WTC11 (cell line): ENCODE results near the gene NAXE. TPM values are rescaled to one million over a fixed set of nuclear protein-coding genes. Genes with fewer than 3 reads are reported as not detected.
A peak's percentile ranks its signal among the peaks of the same experiment; 100 is the strongest.

Experiments
- ATAC-seq: fragments of 200-7000 bp; cut with Tn5 transposase; 2 replicates; pipeline ENCODE4 v1.10.0; 2021; ENCODE audit warnings: mild to moderate bottlenecking, moderate library complexity
- CTCF ChIA-PET: fragments of 300-600 bp; sonication (Branson Sonifier 250); formaldehyde crosslinking; loops from one replicate; lab custom pipeline; 2021; ENCODE audit warnings: antibody characterized with exemption; lab: Charles Lee
- POLR2A ChIA-PET: fragments of 350-600 bp; sonication (Branson Sonifier 250); formaldehyde crosslinking; loops from one replicate; lab custom pipeline; 2021; ENCODE audit warnings: antibody characterized with exemption; lab: Charles Lee
- DNase-seq: peaks from one replicate; pipeline ENCODE4 v3.0.0; 2021; ENCODE audit warnings: low spot score
- H3K27ac Mint-ChIP-seq: 2 replicates; pipeline ENCODE4 v1.8.0; 2021; ENCODE audit warnings: mixed read lengths
- H3K27me3 Mint-ChIP-seq: 2 replicates; pipeline ENCODE4 v1.8.0; 2021; ENCODE audit warnings: low read depth, mild to moderate bottlenecking, moderate library complexity, mixed read lengths
- H3K36me3 Mint-ChIP-seq: 2 replicates; pipeline ENCODE4 v1.8.0; 2021; ENCODE audit warnings: mixed read lengths
- H3K4me1 Mint-ChIP-seq: 2 replicates; pipeline ENCODE4 v1.8.0; 2022; ENCODE audit warnings: mixed read lengths
- H3K4me3 Mint-ChIP-seq: 2 replicates; pipeline ENCODE4 v1.8.0; 2021; ENCODE audit warnings: mild to moderate bottlenecking, moderate library complexity, mixed read lengths
- H3K9me3 Mint-ChIP-seq: 2 replicates; pipeline ENCODE4 v1.8.0; 2021; ENCODE audit warnings: mixed read lengths
- AR ChIP-seq: fragments of 250-450 bp; sonication (Bioruptor Pico); IDR thresholded peaks from 2 replicates; pipeline ENCODE4 v1.9.0; 2021; ENCODE audit warnings: mild to moderate bottlenecking
- ATF1 ChIP-seq: sonication (generic); formaldehyde crosslinking; IDR thresholded peaks from 2 replicates; pipeline ENCODE4 v1.8.1; 2023; ENCODE audit warnings: mild to moderate bottlenecking, moderate library complexity, missing genetic modification reagents
- ATF2 ChIP-seq: sonication (generic); formaldehyde crosslinking; IDR thresholded peaks from 2 replicates; pipeline ENCODE4 v1.8.1; 2022; ENCODE audit warnings: low read depth, missing genetic modification reagents, borderline replicate concordance
- CDX4 ChIP-seq: fragments of 250-450 bp; sonication (Bioruptor Pico); IDR thresholded peaks from 2 replicates; pipeline ENCODE4 v1.9.0; 2021; ENCODE audit warnings: moderate library complexity, mild to moderate bottlenecking, inconsistent platforms, borderline replicate concordance
- E2F1 ChIP-seq: sonication (generic); formaldehyde crosslinking; IDR thresholded peaks from 2 replicates; pipeline ENCODE4 v1.8.0; 2022; ENCODE audit warnings: mild to moderate bottlenecking, missing genetic modification reagents
- ELF4 ChIP-seq: sonication (generic); formaldehyde crosslinking; IDR thresholded peaks from 2 replicates; pipeline ENCODE4 v1.8.1; 2022; ENCODE audit warnings: low read depth, mild to moderate bottlenecking, moderate library complexity, missing genetic modification reagents
- ERG ChIP-seq: fragments of 250-450 bp; sonication (Bioruptor Pico); IDR thresholded peaks from 2 replicates; pipeline ENCODE4 v1.8.0; 2021; ENCODE audit warnings: mild to moderate bottlenecking
- GRHL2 ChIP-seq: fragments of 250-450 bp; sonication (Bioruptor Pico); IDR thresholded peaks from 2 replicates; pipeline ENCODE4 v1.8.0; 2022; ENCODE audit warnings: mild to moderate bottlenecking, moderate library complexity; ENCODE audit not compliant: insufficient replicate concordance, severe bottlenecking
- HMGXB4 ChIP-seq: sonication (generic); formaldehyde crosslinking; IDR thresholded peaks from 2 replicates; pipeline ENCODE4 v1.8.1; 2023; ENCODE audit warnings: mild to moderate bottlenecking, moderate library complexity, missing genetic modification reagents
- JUN ChIP-seq: sonication (generic); formaldehyde crosslinking; IDR thresholded peaks from 2 replicates; pipeline ENCODE4 v1.8.0; 2023; ENCODE audit warnings: mild to moderate bottlenecking, missing genetic modification reagents
- NFE2L1 ChIP-seq: sonication (generic); formaldehyde crosslinking; IDR thresholded peaks from 2 replicates; pipeline ENCODE4 v1.8.1; 2023; ENCODE audit warnings: missing genetic modification reagents
- NFYB ChIP-seq: sonication (generic); formaldehyde crosslinking; conservative IDR thresholded peaks from 2 replicates; pipeline ENCODE4 v1.8.0; 2022; ENCODE audit warnings: low read depth, missing genetic modification reagents
- PRRX2 ChIP-seq: fragments of 250-450 bp; sonication (Bioruptor Pico); IDR thresholded peaks from 2 replicates; pipeline ENCODE4 v1.8.0; 2021; ENCODE audit warnings: mild to moderate bottlenecking
- RELA ChIP-seq: sonication (generic); formaldehyde crosslinking; IDR thresholded peaks from 2 replicates; pipeline ENCODE4 v1.8.1; 2022; ENCODE audit warnings: missing genetic modification reagents, mild to moderate bottlenecking, borderline replicate concordance
- TCF7 ChIP-seq: sonication (generic); formaldehyde crosslinking; IDR thresholded peaks from 2 replicates; pipeline ENCODE4 v1.8.0; 2022; ENCODE audit warnings: mild to moderate bottlenecking, low read depth, missing genetic modification reagents, moderate library complexity
- USF2 ChIP-seq: sonication (generic); formaldehyde crosslinking; IDR thresholded peaks from 2 replicates; pipeline ENCODE4 v1.8.1; 2023; ENCODE audit warnings: mild to moderate bottlenecking, missing genetic modification reagents, moderate library complexity
- ZNF232 ChIP-seq: sonication (generic); formaldehyde crosslinking; IDR thresholded peaks from 2 replicates; pipeline ENCODE4 v1.8.0; 2022; ENCODE audit warnings: mild to moderate bottlenecking, missing genetic modification reagents
- ZNF532 ChIP-seq: fragments of 250-450 bp; sonication (Bioruptor Pico); IDR thresholded peaks from 2 replicates; pipeline ENCODE4 v1.9.0; 2021; ENCODE audit warnings: mild to moderate bottlenecking, borderline replicate concordance
- total RNA-seq: library from RNA; stranded (reverse); gene quantifications from 3 replicates; pipeline ENCODE4 v1.2.3, GENCODE V29; 2021

Gene NAXE
- total RNA-seq, 1 experiment from 2014 or later = 81.6 TPM

GRCh38 chr1:156625436-156626078 is 34.0 kb downstream of the NAXE start:
- DNase-seq = peak; percentile 66
- H3K36me3 Mint-ChIP-seq = no peaks in the 10 kb centered on the region
- H3K4me3 Mint-ChIP-seq = peak overlapping the region; percentile 79
- peaks cover 83% of the 10 kb centered on the region for H3K27me3 Mint-ChIP-seq
- ChIA-PET POLR2A (interaction anchor here (2.0 to 2.3 kb wide), 2 partner anchors 18 to 51 kb away, joined by 8 to 16 read pairs; partner anchors contain the start of gene NES), CTCF (interaction anchor here (1.1 to 13.2 kb wide), 16 partner anchors 10 to 302 kb away, joined by 4 to 365 read pairs (median 14); partner anchors contain the start of genes BCAN, MEF2D and NES)
- peaks cover 6% of the 10 kb centered on the region for H3K4me1 Mint-ChIP-seq
- H3K9me3 Mint-ChIP-seq = no peaks in the 10 kb centered on the region
- no peak overlapping the region for H3K27ac Mint-ChIP-seq
- peak; percentile 40 for ATAC-seq
- TF ChIP-seq PRRX2 (no peak), AR (CRISPR knock-in tag) (no peak), CDX4 (no peak), ZNF232 (no peak), USF2 (no peak), NFE2L1 (peak; percentile 26; the same call in 1 of the 2 replicates), ATF2 (no peak), GRHL2 (no peak), E2F1 (CRISPR knock-in tag) (no peak), ELF4 (CRISPR knock-in tag) (no peak), HMGXB4 (CRISPR knock-in tag) (no peak; the same call in 1 of the 2 replicates), ATF1 (no peak), ZNF532 (no peak), ERG (no peak), RELA (CRISPR knock-in tag) (0 out of 2 replicates have a peak, but pooled peaks have one; percentile 38), NFYB (no peak), JUN (CRISPR knock-in tag) (no peak), TCF7 (no peak)
